Measurements from ENCODE around the gene PPP1R12A.

The PPP1R12A gene

DNA sequence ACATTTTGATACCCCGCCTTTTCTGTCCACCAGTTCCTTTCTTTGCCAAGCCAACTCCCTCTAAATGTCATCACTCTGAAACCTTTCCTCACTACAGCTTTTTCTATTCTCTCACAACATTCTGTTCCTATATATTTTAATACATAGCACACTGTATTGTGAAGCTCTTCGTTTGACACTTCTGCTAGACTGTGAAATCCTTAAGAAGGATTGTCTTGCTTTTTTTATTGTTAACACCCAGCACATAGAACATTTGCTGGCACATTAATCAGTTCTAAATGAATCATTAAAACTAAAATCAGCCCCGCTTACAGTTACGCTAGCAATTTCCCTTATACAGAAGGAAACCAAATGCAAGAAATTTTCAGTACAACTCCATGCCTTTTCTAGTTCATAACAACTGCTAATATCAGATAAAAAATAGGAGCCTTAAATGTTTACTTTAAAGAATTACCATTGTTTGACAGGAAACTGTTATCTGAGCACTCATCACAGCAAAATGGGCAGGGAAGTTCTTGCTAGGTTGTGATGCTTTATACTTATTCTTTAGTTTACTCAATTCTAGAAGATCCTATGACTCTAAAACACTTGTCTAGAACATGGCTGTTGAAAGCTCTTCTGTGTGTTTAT lies 93.5 kb downstream of the PPP1R12A start:
- Histone ChIP-seq H3K9ac (ENCODE audit: low read length) (no peak overlapping the region), H3K36me3 (replicated peaks; ENCODE audit: low read depth, low read length) (peaks cover 63% of the 10 kb centered on the region), H3K79me2 (ENCODE audit: low read length) (no peaks in the 10 kb centered on the region), H3K9me3 (ENCODE audit: insufficient read depth, low read length) (peaks cover 17% of the 10 kb centered on the region; the same call in 1 of the 2 replicates), H3K27me3 (ENCODE audit: low read depth, low read length) (no peaks in the 10 kb centered on the region), H3K27ac (ENCODE audit: low read length) (no peak overlapping the region), H3K4me2 (ENCODE audit: low read length) (no peak overlapping the region), H3K4me1 (ENCODE audit: low read length) (peaks cover 2% of the 10 kb centered on the region; the same call in 1 of the 2 replicates), H2AFZ (ENCODE audit: low read depth, low read length) (no peak overlapping the region), H3K4me3 (ENCODE audit: low read length) (no peak overlapping the region), H4K20me1 (ENCODE audit: insufficient read depth, low read length) (no peaks in the 10 kb centered on the region)
- TF ChIP-seq EZH2phosphoT487 (IDR thresholded peaks at IDR 0.05; ENCODE audit: low read depth) = no peak
- TF ChIP-seq, protein P1, sequence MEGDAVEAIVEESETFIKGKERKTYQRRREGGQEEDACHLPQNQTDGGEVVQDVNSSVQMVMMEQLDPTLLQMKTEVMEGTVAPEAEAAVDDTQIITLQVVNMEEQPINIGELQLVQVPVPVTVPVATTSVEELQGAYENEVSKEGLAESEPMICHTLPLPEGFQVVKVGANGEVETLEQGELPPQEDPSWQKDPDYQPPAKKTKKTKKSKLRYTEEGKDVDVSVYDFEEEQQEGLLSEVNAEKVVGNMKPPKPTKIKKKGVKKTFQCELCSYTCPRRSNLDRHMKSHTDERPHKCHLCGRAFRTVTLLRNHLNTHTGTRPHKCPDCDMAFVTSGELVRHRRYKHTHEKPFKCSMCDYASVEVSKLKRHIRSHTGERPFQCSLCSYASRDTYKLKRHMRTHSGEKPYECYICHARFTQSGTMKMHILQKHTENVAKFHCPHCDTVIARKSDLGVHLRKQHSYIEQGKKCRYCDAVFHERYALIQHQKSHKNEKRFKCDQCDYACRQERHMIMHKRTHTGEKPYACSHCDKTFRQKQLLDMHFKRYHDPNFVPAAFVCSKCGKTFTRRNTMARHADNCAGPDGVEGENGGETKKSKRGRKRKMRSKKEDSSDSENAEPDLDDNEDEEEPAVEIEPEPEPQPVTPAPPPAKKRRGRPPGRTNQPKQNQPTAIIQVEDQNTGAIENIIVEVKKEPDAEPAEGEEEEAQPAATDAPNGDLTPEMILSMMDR (IDR thresholded peaks at IDR 0.05; ENCODE audit: low read depth, low read length) = no peak

GRCh38 chr12:79838359-79838758 lies 96.5 kb downstream of the PPP1R12A start:
- Histone ChIP-seq H3K4me2 (ENCODE audit: low read length) (no peak overlapping the region), H4K20me1 (ENCODE audit: insufficient read depth, low read length) (no peaks in the 10 kb centered on the region), H3K27ac (ENCODE audit: low read length) (no peak overlapping the region), H3K4me1 (ENCODE audit: low read length) (peaks cover 2% of the 10 kb centered on the region; the same call in 1 of the 2 replicates), H2AFZ (ENCODE audit: low read depth, low read length) (no peak overlapping the region), H3K9me3 (ENCODE audit: insufficient read depth, low read length) (peaks cover 17% of the 10 kb centered on the region; the same call in 1 of the 2 replicates), H3K9ac (ENCODE audit: low read length) (no peak overlapping the region), H3K4me3 (ENCODE audit: low read length) (no peak overlapping the region), H3K79me2 (ENCODE audit: low read length) (peaks cover 4% of the 10 kb centered on the region; the same call in 1 of the 2 replicates), H3K27me3 (ENCODE audit: low read depth, low read length) (no peaks in the 10 kb centered on the region), H3K36me3 (replicated peaks; ENCODE audit: low read depth, low read length) (peaks cover 59% of the 10 kb centered on the region)
- no peak for TF ChIP-seq EZH2phosphoT487 (IDR thresholded peaks at IDR 0.05; ENCODE audit: low read depth)
- TF ChIP-seq, protein P1 (IDR thresholded peaks at IDR 0.05; ENCODE audit: low read depth, low read length) = no peak

GRCh38 chr12:79837575-79837974 lies 97.3 kb downstream of the PPP1R12A start:
- H3K9me3 ChIP-seq (ENCODE audit: insufficient read depth, low read length) = peaks cover 17% of the 10 kb centered on the region; the same call in 1 of the 2 replicates
- H3K9ac ChIP-seq (ENCODE audit: low read length) = no peak overlapping the region
- H3K36me3 ChIP-seq (replicated peaks; ENCODE audit: low read depth, low read length) = peaks cover 56% of the 10 kb centered on the region
- TF ChIP-seq EZH2phosphoT487 (IDR thresholded peaks at IDR 0.05; ENCODE audit: low read depth) = no peak
- TF ChIP-seq, protein P1 (IDR thresholded peaks at IDR 0.05; ENCODE audit: low read depth, low read length) = no peak
- no peak overlapping the region for H2AFZ ChIP-seq (ENCODE audit: low read depth, low read length)
- peaks cover 4% of the 10 kb centered on the region; the same call in 1 of the 2 replicates for H3K79me2 ChIP-seq (ENCODE audit: low read length)
- H3K4me3 ChIP-seq (ENCODE audit: low read length) = no peak overlapping the region
- no peaks in the 10 kb centered on the region for H3K27me3 ChIP-seq (ENCODE audit: low read depth, low read length)
- H3K27ac ChIP-seq (ENCODE audit: low read length) = no peak overlapping the region
- H3K4me1 ChIP-seq (ENCODE audit: low read length) = peaks cover 2% of the 10 kb centered on the region; the same call in 1 of the 2 replicates
- no peaks in the 10 kb centered on the region for H4K20me1 ChIP-seq (ENCODE audit: insufficient read depth, low read length)
- no peak overlapping the region for H3K4me2 ChIP-seq (ENCODE audit: low read length)

- no peaks in the 10 kb centered on the region for H3K27me3 ChIP-seq (ENCODE audit: low read depth, low read length)
- H3K4me1 ChIP-seq (ENCODE audit: low read length) = peaks cover 2% of the 10 kb centered on the region; the same call in 1 of the 2 replicates
- H2AFZ ChIP-seq (ENCODE audit: low read depth, low read length) = no peak overlapping the region
- H3K79me2 ChIP-seq (ENCODE audit: low read length) = peaks cover 4% of the 10 kb centered on the region; the same call in 1 of the 2 replicates
- H3K4me3 ChIP-seq (ENCODE audit: low read length) = no peak overlapping the region
- H3K27ac ChIP-seq (ENCODE audit: low read length) = no peak overlapping the region
- peaks cover 17% of the 10 kb centered on the region; the same call in 1 of the 2 replicates for H3K9me3 ChIP-seq (ENCODE audit: insufficient read depth, low read length)
- H3K4me2 ChIP-seq (ENCODE audit: low read length) = no peak overlapping the region
- TF ChIP-seq EZH2phosphoT487 (IDR thresholded peaks at IDR 0.05; ENCODE audit: low read depth) = no peak
- TF ChIP-seq, protein P1 (IDR thresholded peaks at IDR 0.05; ENCODE audit: low read depth, low read length) = no peak
- peaks cover 44% of the 10 kb centered on the region for H3K36me3 ChIP-seq (replicated peaks; ENCODE audit: low read depth, low read length)
- H3K9ac ChIP-seq (ENCODE audit: low read length) = no peak overlapping the region
- no peaks in the 10 kb centered on the region for H4K20me1 ChIP-seq (ENCODE audit: insufficient read depth, low read length)
Observed at GRCh38 chr12:79835377-79835843, 99.5 kb downstream of the PPP1R12A start.
